ENCODE data around the gene LRRC56. TPM values are rescaled to one million over a fixed set of nuclear protein-coding genes. Genes with fewer than 3 reads are reported as not detected.

LRRC56 gene
- total and polyA plus RNA-seq, 9 of the 15 experiments (the other 6 are each of a cell fraction or from before 2014, with no cell fraction given) = 0.03 to 4.5 (median 1.0) TPM; not detected in 1

DNA sequence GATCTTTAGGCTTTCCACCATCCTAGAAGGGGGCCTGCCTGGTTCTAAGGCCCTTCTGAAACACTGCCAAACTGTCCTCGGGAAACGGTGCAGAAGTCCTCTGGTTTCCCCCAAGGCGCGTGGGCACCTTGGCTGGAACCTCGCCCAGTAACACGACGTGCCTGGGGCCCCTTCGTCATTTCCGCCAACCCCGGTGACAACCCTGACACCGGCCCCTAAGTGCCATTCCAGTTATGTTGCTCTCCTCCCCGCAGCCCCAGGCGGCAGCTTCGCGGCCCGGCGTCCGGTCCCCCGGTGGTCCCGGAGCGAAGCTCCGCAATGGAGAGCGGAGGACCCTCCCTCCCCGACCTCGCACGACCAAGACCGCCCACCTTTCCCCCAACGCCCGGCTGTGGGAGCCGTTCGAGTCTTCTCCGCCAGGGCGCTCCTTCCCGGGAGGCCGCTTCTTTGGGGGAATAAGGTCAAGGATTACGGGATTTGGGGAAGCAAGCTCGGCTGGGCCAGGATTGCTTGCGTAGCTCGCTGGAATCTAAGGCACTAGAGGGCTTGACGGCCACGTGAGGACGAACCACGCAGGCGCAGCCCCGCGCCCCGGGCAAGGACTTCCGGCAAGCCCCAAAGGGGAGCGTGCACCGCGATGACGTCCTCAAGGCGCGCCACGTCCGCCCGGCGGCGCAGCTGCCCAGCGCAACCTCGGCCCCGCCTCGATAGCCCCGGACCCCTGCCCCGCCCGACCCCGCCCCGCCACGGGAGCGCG is 30.9 kb upstream of the LRRC56 start (continued):
- 0 out of 2 replicates have a peak, but pooled peaks have one; percentile 31 for TF ChIP-seq ZNF175 (CRISPR knock-in tag; IDR thresholded peaks at IDR 0.05; ENCODE audit: low read depth)
- no peak for TF ChIP-seq FOXA1 (IDR thresholded peaks at IDR 0.05; ENCODE audit: borderline replicate concordance)
- TF ChIP-seq KAT7 (CRISPR knock-in tag; IDR thresholded peaks at IDR 0.05; ENCODE audit: borderline replicate concordance) = 0 out of 2 replicates have a peak, but pooled peaks have one; percentile 22
- no peak; a peak in 2 of 4 replicates for TF ChIP-seq FOXA3 (CRISPR knock-in tag; conservative IDR thresholded peaks at IDR 0.05 in 1 of 2, IDR thresholded peaks at IDR 0.05 in 1 of 2)
- TF ChIP-seq XRCC3 (IDR thresholded peaks at IDR 0.05) = no peak
- no peak for TF ChIP-seq CHD4 (IDR thresholded peaks at IDR 0.05; ENCODE audit: insufficient read depth, insufficient replicate concordance, low read depth, low read length, poor library complexity, severe bottlenecking)
- TF ChIP-seq ZNF232 (CRISPR knock-in tag; IDR thresholded peaks at IDR 0.05) = no peak
- TF ChIP-seq POLR3G (IDR thresholded peaks at IDR 0.05; ENCODE audit: extremely low read depth, insufficient read length, insufficient replicate concordance) = no peak
- no peak; the same call in 1 of the 2 replicates for TF ChIP-seq KHSRP (IDR thresholded peaks at IDR 0.05)
- TF ChIP-seq, protein P1, sequence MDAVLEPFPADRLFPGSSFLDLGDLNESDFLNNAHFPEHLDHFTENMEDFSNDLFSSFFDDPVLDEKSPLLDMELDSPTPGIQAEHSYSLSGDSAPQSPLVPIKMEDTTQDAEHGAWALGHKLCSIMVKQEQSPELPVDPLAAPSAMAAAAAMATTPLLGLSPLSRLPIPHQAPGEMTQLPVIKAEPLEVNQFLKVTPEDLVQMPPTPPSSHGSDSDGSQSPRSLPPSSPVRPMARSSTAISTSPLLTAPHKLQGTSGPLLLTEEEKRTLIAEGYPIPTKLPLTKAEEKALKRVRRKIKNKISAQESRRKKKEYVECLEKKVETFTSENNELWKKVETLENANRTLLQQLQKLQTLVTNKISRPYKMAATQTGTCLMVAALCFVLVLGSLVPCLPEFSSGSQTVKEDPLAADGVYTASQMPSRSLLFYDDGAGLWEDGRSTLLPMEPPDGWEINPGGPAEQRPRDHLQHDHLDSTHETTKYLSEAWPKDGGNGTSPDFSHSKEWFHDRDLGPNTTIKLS (IDR thresholded peaks at IDR 0.05; ENCODE audit: borderline replicate concordance, low read depth) = peak; percentile 74; the same call in 1 of the 2 replicates
- no peak for TF ChIP-seq ZNF507 (tag; conservative IDR thresholded peaks at IDR 0.05)
- peak; percentile 20; the same call in 1 of the 2 replicates for TF ChIP-seq SMARCE1 (IDR thresholded peaks at IDR 0.05)
- TF ChIP-seq HDAC8 (tag; IDR thresholded peaks at IDR 0.05) = no peak
- TF ChIP-seq, protein P2, sequence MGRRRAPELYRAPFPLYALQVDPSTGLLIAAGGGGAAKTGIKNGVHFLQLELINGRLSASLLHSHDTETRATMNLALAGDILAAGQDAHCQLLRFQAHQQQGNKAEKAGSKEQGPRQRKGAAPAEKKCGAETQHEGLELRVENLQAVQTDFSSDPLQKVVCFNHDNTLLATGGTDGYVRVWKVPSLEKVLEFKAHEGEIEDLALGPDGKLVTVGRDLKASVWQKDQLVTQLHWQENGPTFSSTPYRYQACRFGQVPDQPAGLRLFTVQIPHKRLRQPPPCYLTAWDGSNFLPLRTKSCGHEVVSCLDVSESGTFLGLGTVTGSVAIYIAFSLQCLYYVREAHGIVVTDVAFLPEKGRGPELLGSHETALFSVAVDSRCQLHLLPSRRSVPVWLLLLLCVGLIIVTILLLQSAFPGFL (CRISPR knock-in tag; IDR thresholded peaks at IDR 0.05) = no peak
- TF ChIP-seq ZNF449 (CRISPR knock-in tag; IDR thresholded peaks at IDR 0.05) = no peak
- TF ChIP-seq CSDE1 (IDR thresholded peaks at IDR 0.05) = no peak
- peak; percentile 91 for TF ChIP-seq BHLHE40 (IDR thresholded peaks at IDR 0.05; ENCODE audit: low read length)
- peak; percentile 94 for TF ChIP-seq ELF1 (tag; IDR thresholded peaks at IDR 0.05)
- TF ChIP-seq U2AF1 (optimal IDR thresholded peaks at IDR 0.05; ENCODE audit: low read depth, low read length) = no peak
- no peak for TF ChIP-seq PTTG1 (tag; IDR thresholded peaks at IDR 0.05; ENCODE audit: low read depth)
- TF ChIP-seq TAF1 (IDR thresholded peaks at IDR 0.05; ENCODE audit: control insufficient read depth, extremely low read depth, insufficient read depth, low read length, severe bottlenecking) = peak; percentile 25
- TF ChIP-seq PHF21A (IDR thresholded peaks at IDR 0.05; ENCODE audit: borderline replicate concordance, low read depth) = 0 out of 2 replicates have a peak, but pooled peaks have one; percentile 33
- TF ChIP-seq ZNF444 (CRISPR knock-in tag; IDR thresholded peaks at IDR 0.05) = no peak
- TF ChIP-seq ZNF408 (CRISPR knock-in tag; IDR thresholded peaks at IDR 0.05; ENCODE audit: low read depth) = no peak
- peak; percentile 57 for TF ChIP-seq CCNT2 (IDR thresholded peaks at IDR 0.05; ENCODE audit: borderline replicate concordance, extremely low read depth, insufficient read length, low read depth, low read length)
